GM21528 (cell line): Measurements from ENCODE around the gene CENATAC.
A peak's percentile ranks its signal among the peaks of the same experiment; 100 is the strongest.
"Not testable (repeated sequence)": the region's sequence is repeated elsewhere in the genome, so short reads cannot be mapped to it uniquely, and the experiment has no call there.

Experiments
- ATAC-seq: cut with Tn5 transposase; IDR thresholded peaks from one replicate; pipeline ENCODE4 v1.9.1; 2021; ENCODE audit warnings: mild to moderate bottlenecking, moderate library complexity; ENCODE audit not compliant: unreplicated experiment, low FRiP score

Gene CENATAC

GRCh38 chr11:118997627-118998387 lies at the start of gene CENATAC:
Gene CENATAC, plus strand, starts transcription at chr11:118998138. Its CDS starts 60 bp downstream, at chr11:118998198.
- peak; percentile 90 for ATAC-seq

- ATAC-seq: no peak
Observed at GRCh38 chr11:118953265-118953664, 44.7 kb upstream of the CENATAC start.

- not testable (repeated sequence) for ATAC-seq
Observed at GRCh38 chr11:118953976-118954375, 44.0 kb upstream of the CENATAC start.

DNA sequence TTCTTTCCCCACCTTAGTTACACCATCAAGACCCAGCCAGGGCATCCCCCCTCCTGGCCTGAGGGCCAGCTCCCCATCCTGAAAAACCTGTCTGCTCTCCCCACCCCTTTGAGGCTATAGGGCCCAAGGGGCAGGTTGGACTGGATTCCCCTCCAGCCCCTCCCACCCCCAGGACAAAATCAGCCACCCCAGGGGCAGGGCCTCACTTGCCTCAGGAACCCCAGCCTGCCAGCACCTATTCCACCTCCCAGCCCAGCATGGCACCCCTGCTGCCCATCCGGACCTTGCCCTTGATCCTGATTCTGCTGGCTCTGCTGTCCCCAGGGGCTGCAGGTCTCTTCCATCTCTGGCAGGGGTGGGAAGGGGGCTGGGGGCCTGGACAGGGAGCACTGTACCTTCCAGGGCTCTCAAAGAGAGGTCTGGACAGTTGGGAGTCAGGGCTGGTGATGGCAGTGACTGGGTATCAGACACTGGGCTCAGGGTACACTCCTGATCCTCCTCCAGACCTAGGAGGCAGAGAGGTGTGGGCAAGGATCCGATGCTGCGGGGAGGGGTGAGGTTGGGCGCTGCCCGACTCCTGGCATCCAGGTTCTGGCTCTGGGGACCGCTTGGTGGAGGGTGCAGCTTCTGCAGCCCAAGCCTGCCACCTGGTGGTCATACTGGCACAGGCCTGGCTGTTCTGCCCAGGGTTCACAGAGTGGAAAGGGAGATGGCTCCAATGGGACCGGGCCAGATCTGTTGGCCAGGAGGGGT lies 41.7 kb upstream of the CENATAC start, which contains the start of gene UPK2:
Gene UPK2 (plus strand): TSS at position 205 of the 753 bp plus-strand sequence. CDS start 53 bp downstream, at position 258.
- ATAC-seq: peak; percentile 73

GRCh38 chr11:118956847-118957469 lies 41.0 kb upstream of the CENATAC start:
- ATAC-seq: no peak

- no peak for ATAC-seq
Observed at GRCh38 chr11:118957549-118957948, 40.4 kb upstream of the CENATAC start.

DNA sequence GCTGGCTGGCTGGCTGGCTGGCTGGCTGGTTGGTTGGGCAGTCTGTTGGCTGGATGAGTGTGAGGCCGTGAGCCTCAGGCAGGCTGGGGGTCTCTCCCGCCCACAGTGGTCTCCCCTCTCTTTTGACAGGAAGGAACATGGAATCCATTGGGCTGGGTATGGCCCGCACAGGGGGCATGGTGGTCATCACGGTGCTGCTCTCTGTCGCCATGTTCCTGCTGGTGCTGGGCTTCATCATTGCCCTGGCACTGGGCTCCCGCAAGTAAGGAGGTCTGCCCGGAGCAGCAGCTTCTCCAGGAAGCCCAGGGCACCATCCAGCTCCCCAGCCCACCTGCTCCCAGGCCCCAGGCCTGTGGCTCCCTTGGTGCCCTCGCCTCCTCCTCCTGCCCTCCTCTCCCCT lies 40.0 kb upstream of the CENATAC start:
- ATAC-seq: no peak

DNA sequence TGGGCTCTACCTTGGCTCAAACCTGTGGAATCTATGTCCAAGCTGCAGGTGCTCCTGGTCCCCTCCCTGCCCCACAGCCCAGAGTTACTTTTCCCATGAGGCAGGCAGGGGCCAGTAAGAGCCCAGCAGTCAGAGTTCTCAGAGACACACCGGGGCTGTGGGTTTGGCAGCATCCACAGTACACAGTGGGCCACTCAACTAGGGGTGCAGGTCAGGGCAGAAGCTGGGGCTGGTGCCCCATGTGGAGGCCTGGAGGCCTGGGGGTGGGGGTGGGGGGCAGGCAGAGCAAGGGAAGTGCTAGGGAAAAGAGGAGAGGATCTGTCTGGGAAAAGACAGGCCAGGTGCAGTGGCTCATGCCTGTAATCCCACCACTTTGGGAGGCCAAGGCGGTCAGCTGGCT lies 39.4 kb upstream of the CENATAC start:
- ATAC-seq: no peak

- no peak for ATAC-seq
Observed at GRCh38 chr11:118961189-118961588, 36.7 kb upstream of the CENATAC start.

DNA sequence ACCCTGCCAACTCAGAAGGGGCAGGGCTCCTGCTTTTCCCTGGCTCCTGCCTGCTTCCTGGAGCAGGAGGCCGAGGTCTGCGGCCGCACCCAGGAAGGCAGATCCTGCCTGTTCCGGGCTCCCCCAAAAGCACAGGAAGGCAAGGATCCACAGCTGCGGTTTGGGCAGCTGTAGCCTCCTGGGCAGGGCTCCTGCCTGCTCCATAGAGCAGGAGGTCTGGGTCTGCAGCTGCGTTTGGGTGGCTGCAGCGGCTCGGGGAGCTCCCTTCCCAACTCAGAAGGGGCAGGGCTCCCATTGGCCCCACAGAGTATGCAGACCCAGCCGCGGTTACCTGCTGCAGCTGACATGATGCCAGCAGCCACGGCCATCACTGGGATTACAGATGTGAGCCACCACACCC lies 36.3 kb upstream of the CENATAC start:
- ATAC-seq: no peak

DNA sequence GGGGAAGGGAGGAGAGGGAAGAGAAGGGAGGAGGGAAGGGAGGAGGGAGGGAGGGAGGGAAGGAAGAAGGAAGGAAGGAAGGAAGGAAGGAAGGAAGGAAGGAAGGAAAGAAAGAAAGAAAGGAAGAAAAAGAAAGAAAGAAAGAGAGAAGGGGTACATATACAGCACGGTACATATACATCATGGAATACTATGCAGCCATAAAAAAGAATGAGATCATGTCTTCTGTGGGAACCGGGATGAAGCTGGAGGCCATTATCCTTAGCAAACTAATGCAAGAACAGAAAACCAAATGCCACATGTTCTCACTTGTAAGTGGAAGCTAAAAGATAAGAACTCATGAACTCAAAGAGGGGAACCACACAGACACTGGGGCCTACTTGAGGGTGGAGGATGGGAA lies 28.4 kb upstream of the CENATAC start:
- ATAC-seq: not testable (repeated sequence)

DNA sequence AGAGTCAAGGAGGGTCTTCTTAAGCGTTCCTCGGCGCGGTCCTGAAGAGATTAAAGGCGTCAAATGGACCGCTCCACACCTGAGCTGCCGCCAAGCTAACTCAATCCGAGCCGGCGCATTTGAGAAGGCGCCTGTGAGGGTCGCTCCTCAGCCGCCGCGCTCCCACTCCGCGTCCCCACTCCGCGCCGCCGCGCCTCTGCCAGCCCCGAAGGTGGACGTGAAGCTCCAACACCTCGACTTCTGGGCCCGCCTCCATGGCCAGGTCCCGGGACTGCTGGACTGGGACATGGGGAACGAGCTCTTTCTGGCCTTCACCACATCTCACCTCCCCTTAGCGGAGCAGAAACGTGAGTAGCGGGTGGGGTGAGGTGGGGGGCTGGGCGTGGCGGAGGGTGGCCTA lies 26.3 kb upstream of the CENATAC start, which contains the start of gene FOXR1:
Gene FOXR1 (plus strand): TSS at position 116 of the 400 bp plus-strand sequence. CDS start 171 bp downstream, at position 287.
- no peak for ATAC-seq

DNA sequence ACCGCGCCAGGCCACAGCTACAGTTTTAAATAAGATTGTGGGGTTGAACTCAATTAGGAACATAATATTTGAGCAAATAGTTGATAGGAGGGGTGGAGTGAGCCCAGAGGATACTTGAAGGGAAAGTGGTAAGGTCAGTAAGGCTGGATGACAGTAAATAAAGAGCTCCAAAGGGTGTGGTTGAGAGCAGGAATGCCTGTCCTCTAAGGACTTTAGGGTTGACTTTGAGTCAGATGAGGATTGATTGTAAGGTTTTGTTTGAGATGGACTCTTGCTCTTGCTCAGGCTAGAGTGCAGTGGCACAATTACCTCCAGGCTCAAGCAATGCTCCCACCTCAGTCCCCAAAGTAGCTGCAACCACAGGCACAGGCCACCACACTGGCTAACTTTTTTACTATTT lies 24.0 kb upstream of the CENATAC start:
- ATAC-seq: no peak

DNA sequence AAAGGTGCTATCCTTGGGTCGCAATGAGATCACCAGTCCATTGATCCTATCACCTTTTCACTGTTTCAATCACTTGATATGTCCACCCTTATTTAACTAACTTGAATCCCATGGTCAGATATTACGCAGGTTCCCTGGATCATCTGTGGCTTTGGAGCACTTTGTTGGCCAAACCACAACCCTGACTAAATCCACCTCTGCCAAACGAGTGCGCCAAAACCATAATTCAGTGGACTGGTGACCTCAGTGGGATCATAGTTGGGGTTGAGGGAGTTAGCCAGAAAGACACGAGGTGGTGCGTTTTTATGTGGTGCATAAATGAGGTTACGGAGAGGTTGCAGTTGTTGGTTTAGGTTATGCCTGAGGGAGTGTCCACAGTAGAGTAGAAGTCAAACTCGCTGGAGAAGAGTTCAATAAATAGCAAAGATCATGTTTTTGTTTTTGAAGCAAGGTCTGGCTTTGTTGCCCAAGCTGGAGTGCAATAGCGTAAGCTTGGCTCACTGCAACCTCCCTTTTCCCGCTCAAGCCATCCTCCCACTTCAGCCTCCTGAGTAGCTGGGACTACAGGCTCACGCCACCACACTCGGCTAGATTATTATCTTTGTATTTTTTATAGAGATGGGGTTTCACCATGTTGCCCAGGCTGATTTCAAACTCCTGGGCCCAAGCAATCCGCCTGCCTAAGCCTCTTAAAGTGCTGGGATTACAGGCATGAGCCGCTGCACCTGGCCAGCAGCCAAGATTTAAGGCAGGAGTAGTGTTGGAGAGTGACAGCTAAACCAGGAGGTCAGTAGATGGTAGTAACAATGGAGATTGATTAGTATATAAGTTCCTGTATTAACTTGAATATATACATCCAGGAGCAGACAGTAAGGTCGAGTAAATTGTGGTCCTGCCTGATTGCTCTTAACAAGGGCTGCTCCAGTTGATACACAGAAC lies 21.9 kb upstream of the CENATAC start:
- no peak for ATAC-seq

DNA sequence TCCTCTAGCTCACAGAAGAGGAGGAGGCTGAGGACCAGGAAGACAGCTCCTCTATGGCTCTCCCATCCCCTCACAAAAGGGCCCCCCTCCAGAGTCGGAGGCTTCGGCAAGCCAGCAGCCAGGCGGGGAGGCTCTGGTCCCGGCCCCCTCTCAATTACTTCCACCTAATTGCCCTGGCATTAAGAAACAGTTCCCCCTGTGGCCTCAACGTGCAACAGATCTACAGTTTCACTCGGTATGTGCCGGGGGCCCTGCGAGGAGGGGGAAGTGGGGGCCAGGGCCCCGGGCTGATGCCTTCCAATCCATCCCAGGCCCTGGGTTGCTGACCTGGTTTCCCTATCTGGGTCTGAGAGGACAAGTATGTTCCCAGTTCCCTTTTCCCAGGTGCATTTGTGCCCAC lies 18.5 kb upstream of the CENATAC start:
- no peak for ATAC-seq

GRCh38 chr11:118980191-118980881 lies 17.6 kb upstream of the CENATAC start:
- ATAC-seq: no peak

- not testable (repeated sequence) for ATAC-seq
Observed at GRCh38 chr11:118984337-118984736, 13.6 kb upstream of the CENATAC start.

- ATAC-seq: no peak
Observed at GRCh38 chr11:118984825-118985224, 13.1 kb upstream of the CENATAC start.

DNA sequence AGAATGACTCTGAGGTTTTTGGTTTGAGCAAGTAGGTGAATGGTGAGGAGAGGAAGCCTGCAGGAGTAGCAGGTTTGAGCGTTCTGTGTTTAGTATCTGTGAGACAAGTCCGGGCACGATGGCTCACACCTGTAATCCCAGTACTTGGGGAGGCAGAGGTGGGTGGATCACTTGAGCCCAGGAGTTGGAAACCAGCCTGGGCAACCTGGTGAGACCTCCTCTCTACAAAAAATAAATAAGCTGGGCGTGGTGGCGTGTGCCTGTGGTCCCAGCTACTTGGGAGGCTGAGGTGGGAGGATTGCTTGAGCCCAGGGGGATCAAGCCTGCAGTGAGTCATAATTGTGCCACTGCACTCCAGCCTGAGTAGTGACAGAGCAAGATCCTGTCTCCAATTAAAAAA lies 9.7 kb upstream of the CENATAC start:
- no peak for ATAC-seq
